ENCODE measurements around the gene TDO2. TPM values are rescaled to one million over a fixed set of nuclear protein-coding genes. Genes with fewer than 3 reads are reported as not detected.

TDO2 gene
- total RNA-seq (under 1 TPM; 0.50 TPM), polyA plus RNA-seq (ENCODE audit: insufficient read length in 2 of 2) (under 1 TPM; 0.15 to 0.79 TPM)
- long read RNA-seq, donor 1, partial matches to known transcripts = 0 of 1 reads
- long read RNA-seq, donor 1, other reads (novel, unspliced or antisense) = 0 of 1 reads
- long read RNA-seq, donor 2 = 0 reads
- long read RNA-seq, donor 3 = 0 reads
- long read RNA-seq, donor 4, transcript TDO2-208 (12 exons, 1,701 nt) = major isoform, 11 of 36 reads
- long read RNA-seq, donor 4, partial matches to known transcripts = 22 of 36 reads
- long read RNA-seq, donor 4, other reads (novel, unspliced or antisense) = 0 of 36 reads

- peak in 1 of 6 donors; percentile 29 for DNase-seq (ENCODE audit: low read depth in 4 of 6, low spot score in 6 of 6)
- 60% methylated on average over 1 of the region's 1 CpG for WGBS (ENCODE audit: insufficient coverage)
- no peaks in the 10 kb centered on the region for H3K27me3 ChIP-seq (ENCODE audit: control insufficient read depth, insufficient read depth, low read length)
Observed at GRCh38 chr4:155903453-155903852, at the start of gene TDO2. TSS of gene TDO2 (plus strand) at chr4:155903696. CDS start at chr4:155903759, 63 bp downstream.

GRCh38 chr4:155854582-155855226 is 48.8 kb upstream of the TDO2 start:
- DNase-seq (ENCODE audit: low read depth in 4 of 6, low spot score in 6 of 6) = peak in 1 of 6 donors; percentile 1
- H3K4me3 ChIP-seq (ENCODE audit: low read depth, low read length) = no peak overlapping the region
- WGBS (ENCODE audit: insufficient coverage) = 86% methylated on average over 1 of the region's 6 CpGs
- H3K4me1 ChIP-seq (ENCODE audit: control insufficient read depth, insufficient read depth, low read length) = no peaks in the 10 kb centered on the region
- no peaks in the 10 kb centered on the region for H3K27me3 ChIP-seq (ENCODE audit: control insufficient read depth, insufficient read depth, low read length)
- no peaks in the 10 kb centered on the region for H3K36me3 ChIP-seq (ENCODE audit: control insufficient read depth, insufficient read depth, low read length)
- no peaks in the 10 kb centered on the region for H3K9me3 ChIP-seq (ENCODE audit: control insufficient read depth, insufficient read depth, low read length)
- no peak overlapping the region for H3K27ac ChIP-seq (ENCODE audit: low read depth, low read length)

More at GRCh38 chr4:155903453-155903852, at the start of gene TDO2:
- Histone ChIP-seq H3K4me3 (ENCODE audit: low read depth, low read length) (no peak within 1 kb of the TSS), H3K4me1 (ENCODE audit: control insufficient read depth, insufficient read depth, low read length) (no peaks in the 10 kb centered on the region), H3K9me3 (ENCODE audit: control insufficient read depth, insufficient read depth, low read length) (no peaks in the 10 kb centered on the region), H3K36me3 (ENCODE audit: control insufficient read depth, insufficient read depth, low read length) (no peaks in the 10 kb centered on the region), H3K27ac (ENCODE audit: low read depth, low read length) (no peak within 1 kb of the TSS)

- no peak for DNase-seq (ENCODE audit: low read depth in 4 of 6, low spot score in 6 of 6)
- H3K27me3 ChIP-seq (ENCODE audit: control insufficient read depth, insufficient read depth, low read length) = no peaks in the 10 kb centered on the region
- no CpG with 5 or more reads among the region's 2 CpGs for WGBS (ENCODE audit: insufficient coverage)
- no peak overlapping the region for H3K4me3 ChIP-seq (ENCODE audit: low read depth, low read length)
- H3K27ac ChIP-seq (ENCODE audit: low read depth, low read length) = no peak overlapping the region
- H3K36me3 ChIP-seq (ENCODE audit: control insufficient read depth, insufficient read depth, low read length) = no peaks in the 10 kb centered on the region
- no peaks in the 10 kb centered on the region for H3K9me3 ChIP-seq (ENCODE audit: control insufficient read depth, insufficient read depth, low read length)
- H3K4me1 ChIP-seq (ENCODE audit: control insufficient read depth, insufficient read depth, low read length) = no peaks in the 10 kb centered on the region
Observed at GRCh38 chr4:155855897-155856296, 47.6 kb upstream of the TDO2 start.

GRCh38 chr4:155866177-155866576 is 37.3 kb upstream of the TDO2 start, which contains the start of gene ASIC5:
TSS of gene ASIC5 (minus strand) at chr4:155866277. CDS start at chr4:155866226, 51 bp downstream.
- WGBS (ENCODE audit: insufficient coverage) = 0% methylated on average over 1 of the region's 1 CpG
- Histone ChIP-seq H3K9me3 (ENCODE audit: control insufficient read depth, insufficient read depth, low read length) (no peaks in the 10 kb centered on the region), H3K4me3 (ENCODE audit: low read depth, low read length) (no peak within 1 kb of the TSS), H3K27ac (ENCODE audit: low read depth, low read length) (no peak within 1 kb of the TSS), H3K4me1 (ENCODE audit: control insufficient read depth, insufficient read depth, low read length) (no peaks in the 10 kb centered on the region), H3K27me3 (ENCODE audit: control insufficient read depth, insufficient read depth, low read length) (no peaks in the 10 kb centered on the region), H3K36me3 (ENCODE audit: control insufficient read depth, insufficient read depth, low read length) (no peaks in the 10 kb centered on the region)
- DNase-seq (ENCODE audit: low read depth in 4 of 6, low spot score in 6 of 6) = peak in 1 of 6 donors; percentile 4

- no peaks in the 10 kb centered on the region for H3K27me3 ChIP-seq (ENCODE audit: control insufficient read depth, insufficient read depth, low read length)
- no peak overlapping the region for H3K27ac ChIP-seq (ENCODE audit: low read depth, low read length)
- H3K9me3 ChIP-seq (ENCODE audit: control insufficient read depth, insufficient read depth, low read length) = no peaks in the 10 kb centered on the region
- no peak overlapping the region for H3K4me3 ChIP-seq (ENCODE audit: low read depth, low read length)
- no peak for DNase-seq (ENCODE audit: low read depth in 4 of 6, low spot score in 6 of 6)
- no peaks in the 10 kb centered on the region for H3K36me3 ChIP-seq (ENCODE audit: control insufficient read depth, insufficient read depth, low read length)
- H3K4me1 ChIP-seq (ENCODE audit: control insufficient read depth, insufficient read depth, low read length) = no peaks in the 10 kb centered on the region
- no CpG with 5 or more reads among the region's 1 CpG for WGBS (ENCODE audit: insufficient coverage)
Observed at GRCh38 chr4:155875878-155876277, 27.6 kb upstream of the TDO2 start.

- Histone ChIP-seq H3K9me3 (ENCODE audit: control insufficient read depth, insufficient read depth, low read length) (no peaks in the 10 kb centered on the region), H3K4me3 (ENCODE audit: low read depth, low read length) (no peak overlapping the region), H3K4me1 (ENCODE audit: control insufficient read depth, insufficient read depth, low read length) (no peaks in the 10 kb centered on the region), H3K27ac (ENCODE audit: low read depth, low read length) (no peak overlapping the region), H3K27me3 (ENCODE audit: control insufficient read depth, insufficient read depth, low read length) (no peaks in the 10 kb centered on the region), H3K36me3 (ENCODE audit: control insufficient read depth, insufficient read depth, low read length) (no peaks in the 10 kb centered on the region)
- DNase-seq (ENCODE audit: low read depth in 4 of 6, low spot score in 6 of 6) = no peak
- WGBS (ENCODE audit: insufficient coverage) = 90% methylated on average over 2 of the region's 4 CpGs
Observed at GRCh38 chr4:155877971-155878370, 25.5 kb upstream of the TDO2 start.

GRCh38 chr4:155878611-155879010 is 24.9 kb upstream of the TDO2 start:
- H3K4me3 ChIP-seq (ENCODE audit: low read depth, low read length) = no peak overlapping the region
- no peaks in the 10 kb centered on the region for H3K9me3 ChIP-seq (ENCODE audit: control insufficient read depth, insufficient read depth, low read length)
- no peak overlapping the region for H3K27ac ChIP-seq (ENCODE audit: low read depth, low read length)
- no peaks in the 10 kb centered on the region for H3K36me3 ChIP-seq (ENCODE audit: control insufficient read depth, insufficient read depth, low read length)
- H3K4me1 ChIP-seq (ENCODE audit: control insufficient read depth, insufficient read depth, low read length) = no peaks in the 10 kb centered on the region
- DNase-seq (ENCODE audit: low read depth in 4 of 6, low spot score in 6 of 6) = no peak
- no peaks in the 10 kb centered on the region for H3K27me3 ChIP-seq (ENCODE audit: control insufficient read depth, insufficient read depth, low read length)
- 38% methylated on average over 2 of the region's 2 CpGs for WGBS (ENCODE audit: insufficient coverage)

GRCh38 chr4:155879767-155880166 is 23.7 kb upstream of the TDO2 start:
- no peaks in the 10 kb centered on the region for H3K4me1 ChIP-seq (ENCODE audit: control insufficient read depth, insufficient read depth, low read length)
- H3K4me3 ChIP-seq (ENCODE audit: low read depth, low read length) = no peak overlapping the region
- H3K27ac ChIP-seq (ENCODE audit: low read depth, low read length) = no peak overlapping the region
- no peaks in the 10 kb centered on the region for H3K9me3 ChIP-seq (ENCODE audit: control insufficient read depth, insufficient read depth, low read length)
- DNase-seq (ENCODE audit: low read depth in 4 of 6, low spot score in 6 of 6) = no peak
- no peaks in the 10 kb centered on the region for H3K36me3 ChIP-seq (ENCODE audit: control insufficient read depth, insufficient read depth, low read length)
- H3K27me3 ChIP-seq (ENCODE audit: control insufficient read depth, insufficient read depth, low read length) = no peaks in the 10 kb centered on the region

GRCh38 chr4:155881555-155881954 is 21.9 kb upstream of the TDO2 start:
- Histone ChIP-seq H3K36me3 (ENCODE audit: control insufficient read depth, insufficient read depth, low read length) (no peaks in the 10 kb centered on the region), H3K4me1 (ENCODE audit: control insufficient read depth, insufficient read depth, low read length) (no peaks in the 10 kb centered on the region), H3K27me3 (ENCODE audit: control insufficient read depth, insufficient read depth, low read length) (no peaks in the 10 kb centered on the region), H3K27ac (ENCODE audit: low read depth, low read length) (no peak overlapping the region), H3K9me3 (ENCODE audit: control insufficient read depth, insufficient read depth, low read length) (no peaks in the 10 kb centered on the region), H3K4me3 (ENCODE audit: low read depth, low read length) (no peak overlapping the region)
- no CpG with 5 or more reads among the region's 1 CpG for WGBS (ENCODE audit: insufficient coverage)
- no peak for DNase-seq (ENCODE audit: low read depth in 4 of 6, low spot score in 6 of 6)

GRCh38 chr4:155883895-155884294 is 19.6 kb upstream of the TDO2 start:
- DNase-seq (ENCODE audit: low read depth in 4 of 6, low spot score in 6 of 6) = no peak
- Histone ChIP-seq H3K36me3 (ENCODE audit: control insufficient read depth, insufficient read depth, low read length) (no peaks in the 10 kb centered on the region), H3K27ac (ENCODE audit: low read depth, low read length) (no peak overlapping the region), H3K4me1 (ENCODE audit: control insufficient read depth, insufficient read depth, low read length) (no peaks in the 10 kb centered on the region), H3K4me3 (ENCODE audit: low read depth, low read length) (no peak overlapping the region), H3K9me3 (ENCODE audit: control insufficient read depth, insufficient read depth, low read length) (no peaks in the 10 kb centered on the region), H3K27me3 (ENCODE audit: control insufficient read depth, insufficient read depth, low read length) (no peaks in the 10 kb centered on the region)
- WGBS (ENCODE audit: insufficient coverage) = 78% methylated on average over 3 of the region's 3 CpGs

Data from spinal cord (tissue), 10 donors.